ENCODE results near the gene SSNA1. TPM values are rescaled to one million over a fixed set of nuclear protein-coding genes. Genes with fewer than 3 reads are reported as not detected.

Gene SSNA1
- total RNA-seq, 1 experiment from 2014 or later: 62.3 TPM

DNA sequence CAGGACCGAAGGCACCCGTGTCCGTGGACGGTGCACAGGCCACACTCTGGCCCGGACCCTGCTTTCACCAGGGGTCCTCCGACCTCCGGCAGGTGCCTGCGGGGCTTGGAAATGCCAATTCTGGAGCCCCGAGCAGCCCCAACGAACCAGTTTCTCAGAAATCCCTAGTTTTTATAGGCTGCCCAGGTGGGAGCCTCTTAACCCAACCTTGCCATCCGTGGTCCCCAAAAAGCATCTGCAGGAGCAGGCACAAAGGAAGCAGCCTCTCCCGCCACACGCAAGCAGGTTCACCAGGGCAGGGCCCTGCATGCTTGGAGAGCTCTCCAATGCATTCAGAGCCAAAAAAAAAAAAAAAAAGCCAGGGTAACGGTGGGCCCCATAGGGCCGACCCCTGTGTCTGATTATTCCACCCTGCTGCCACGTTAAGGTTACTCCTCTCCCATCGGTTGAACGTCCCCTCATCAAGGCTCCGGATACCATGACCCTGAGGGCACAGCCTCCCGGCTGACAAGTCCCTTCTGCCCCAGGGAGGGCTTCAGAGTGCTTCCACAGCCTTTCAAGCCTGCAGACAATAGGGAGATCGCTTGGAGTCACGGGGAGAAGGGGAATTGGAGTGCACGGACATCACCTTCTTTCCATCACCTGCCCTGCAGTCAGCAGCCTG is 12.9 kb downstream of the SSNA1 start:
- Mint-ChIP-seq H3K36me3 (ENCODE audit: insufficient read depth, unreplicated experiment) (peaks cover 36% of the 10 kb centered on the region), H3K4me1 (ENCODE audit: low read depth, unreplicated experiment) (peaks cover under 1% of the 10 kb centered on the region), H3K4me3 (ENCODE audit: unreplicated experiment) (peak overlapping the region; percentile 78), H3K9me3 (ENCODE audit: unreplicated experiment) (no peaks in the 10 kb centered on the region), H3K27ac (ENCODE audit: unreplicated experiment) (peak overlapping the region; percentile 64), H3K27me3 (ENCODE audit: insufficient read depth, unreplicated experiment) (no peaks in the 10 kb centered on the region)
- DNase-seq: no peak
- ChIA-PET CTCF (interaction anchor here (0.7 to 1.2 kb wide), 10 partner anchors 10 to 155 kb away, joined by 3 to 12 read pairs (median 4); partner anchors contain the start of genes ANAPC2, SSNA1 and TUBB4B), POLR2A (interaction anchor here (0.5 to 2.0 kb wide), 13 partner anchors 12 to 401 kb away, joined by 3 to 21 read pairs (median 5); partner anchors contain the start of genes ANAPC2, EXD3, MAN1B1 and NOXA1)
- H3K9me3 ChIP-seq: no peaks in the 10 kb centered on the region
- no peaks in the 10 kb centered on the region for H3K36me3 ChIP-seq (ENCODE audit: control insufficient read depth, insufficient read depth, low read length)
- TF ChIP-seq CTCF (IDR thresholded peaks at IDR 0.05; ENCODE audit: insufficient read depth in 1 of 2, low read depth in 1 of 2, low read length in 1 of 2, severe bottlenecking in 1 of 2, unreplicated experiment in 1 of 2): no peak
- H3K4me1 ChIP-seq: peaks cover 38% of the 10 kb centered on the region
- no peaks in the 10 kb centered on the region for H3K27me3 ChIP-seq (replicated peaks; ENCODE audit: control insufficient read depth, insufficient read depth, low read length)
- BruUV-seq (replicated peaks): no TSS peak
- intact Hi-C loops (cut with micrococcal nuclease; ENCODE audit: unreplicated experiment): loop anchor here (5.0 kb wide), 1 partner anchor 36 kb away; no protein-coding TSS in a partner anchor
- H3K4me3 ChIP-seq (ENCODE audit: low read depth, low read length): peak overlapping the region; percentile 80

- no peaks in the 10 kb centered on the region for H3K27me3 Mint-ChIP-seq (ENCODE audit: insufficient read depth, unreplicated experiment)
- H3K4me3 Mint-ChIP-seq (ENCODE audit: unreplicated experiment): no peak overlapping the region
These were observed 14.5 kb downstream of the SSNA1 start for GRCh38 chr9:137202966-137203365.

DNA sequence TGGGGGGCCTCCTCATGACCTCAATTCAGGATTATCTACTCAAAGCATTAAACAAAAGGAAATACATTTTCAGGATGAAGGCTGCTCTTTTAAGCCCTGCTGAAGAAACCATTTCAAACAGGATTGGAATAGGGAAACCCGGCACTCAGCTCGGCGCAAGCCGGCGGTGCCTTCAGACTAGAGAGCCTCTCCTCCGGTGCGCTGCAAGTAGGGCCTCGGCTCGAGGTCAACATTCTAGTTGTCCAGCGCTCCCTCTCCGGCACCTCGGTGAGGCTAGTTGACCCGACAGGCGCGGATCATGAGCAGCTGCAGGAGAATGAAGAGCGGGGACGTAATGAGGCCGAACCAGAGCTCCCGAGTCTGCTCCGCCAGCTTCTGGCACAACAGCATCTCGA is 16.3 kb downstream of the SSNA1 start:
- Mint-ChIP-seq H3K36me3 (ENCODE audit: insufficient read depth, unreplicated experiment) (peaks cover 47% of the 10 kb centered on the region), H3K27ac (ENCODE audit: unreplicated experiment) (peak overlapping the region; percentile 94), H3K27me3 (ENCODE audit: insufficient read depth, unreplicated experiment) (no peaks in the 10 kb centered on the region), H3K4me1 (ENCODE audit: low read depth, unreplicated experiment) (peaks cover 12% of the 10 kb centered on the region), H3K4me3 (ENCODE audit: unreplicated experiment) (peak overlapping the region; percentile 92), H3K9me3 (ENCODE audit: unreplicated experiment) (no peaks in the 10 kb centered on the region)
- no TSS peak for BruUV-seq (replicated peaks)
- H3K9me3 ChIP-seq: no peaks in the 10 kb centered on the region
- H3K36me3 ChIP-seq (ENCODE audit: control insufficient read depth, insufficient read depth, low read length): no peaks in the 10 kb centered on the region; the same call in 1 of the 2 replicates
- DNase-seq: no peak
- TF ChIP-seq CTCF (IDR thresholded peaks at IDR 0.05; ENCODE audit: insufficient read depth in 1 of 2, low read depth in 1 of 2, low read length in 1 of 2, severe bottlenecking in 1 of 2, unreplicated experiment in 1 of 2): no peak
- ChIA-PET POLR2A (interaction anchor here (0.6 to 1.1 kb wide), 3 partner anchors 16 to 61 kb away, joined by 3 to 4 read pairs (median 3); no protein-coding TSS in a partner anchor), CTCF (no interaction called here)
- no peaks in the 10 kb centered on the region for H3K27me3 ChIP-seq (replicated peaks; ENCODE audit: control insufficient read depth, insufficient read depth, low read length)
- peaks cover 19% of the 10 kb centered on the region for H3K4me1 ChIP-seq
- intact Hi-C loops (cut with micrococcal nuclease; ENCODE audit: unreplicated experiment): loop anchor here (5.0 kb wide), 1 partner anchor 33 kb away; no protein-coding TSS in a partner anchor
- H3K4me3 ChIP-seq (ENCODE audit: low read depth, low read length): peak overlapping the region; percentile 89

More at GRCh38 chr9:137202966-137203365, 14.5 kb downstream of the SSNA1 start:
- Mint-ChIP-seq H3K27ac (ENCODE audit: unreplicated experiment) (no peak overlapping the region), H3K4me1 (ENCODE audit: low read depth, unreplicated experiment) (peaks cover 12% of the 10 kb centered on the region), H3K9me3 (ENCODE audit: unreplicated experiment) (no peaks in the 10 kb centered on the region), H3K36me3 (ENCODE audit: insufficient read depth, unreplicated experiment) (peaks cover 46% of the 10 kb centered on the region)
- Histone ChIP-seq H3K4me3 (ENCODE audit: low read depth, low read length) (no peak overlapping the region), H3K9me3 (no peaks in the 10 kb centered on the region), H3K4me1 (peaks cover 36% of the 10 kb centered on the region), H3K27me3 (replicated peaks; ENCODE audit: control insufficient read depth, insufficient read depth, low read length) (no peaks in the 10 kb centered on the region), H3K36me3 (ENCODE audit: control insufficient read depth, insufficient read depth, low read length) (no peaks in the 10 kb centered on the region)
- BruUV-seq (replicated peaks): no TSS peak
- TF ChIP-seq CTCF (IDR thresholded peaks at IDR 0.05; ENCODE audit: insufficient read depth in 1 of 2, low read depth in 1 of 2, low read length in 1 of 2, severe bottlenecking in 1 of 2, unreplicated experiment in 1 of 2): no peak
- intact Hi-C loops (cut with micrococcal nuclease; ENCODE audit: unreplicated experiment): loop anchor here (5.0 kb wide), 1 partner anchor 34 kb away; no protein-coding TSS in a partner anchor
- ChIA-PET POLR2A (no interaction called here), CTCF (no interaction called here)
- no peak for DNase-seq

Measured in Caco-2 (cell line).